ENCODE measurements around the gene UBE2B.
"Not testable (repeated sequence)": the region's sequence is repeated elsewhere in the genome, so short reads cannot be mapped to it uniquely, and the experiment has no call there.

UBE2B gene

GRCh38 chr5:134417707-134418106 is 46.3 kb downstream of the UBE2B start:
- no peak overlapping the region for H3K4me3 ChIP-seq (ENCODE audit: low read depth in 1 of 5, low read length in 5 of 5)
- no peaks in the 10 kb centered on the region for H3K27me3 ChIP-seq (ENCODE audit: control insufficient read depth in 5 of 5, insufficient read depth in 4 of 5, low read length in 5 of 5)
- H3K36me3 ChIP-seq (ENCODE audit: control insufficient read depth in 5 of 5, insufficient read depth in 5 of 5, low read length in 5 of 5) = no peaks in the 10 kb centered on the region
- H3K9ac ChIP-seq (ENCODE audit: low read length in 5 of 5) = no peak overlapping the region
- no peak overlapping the region for H3K27ac ChIP-seq (ENCODE audit: low read depth, low read length)
- H3K9me3 ChIP-seq (ENCODE audit: control insufficient read depth in 5 of 5, low read length in 5 of 5) = peaks cover 0 to 5% (median 0%) of the 10 kb centered on the region in 5 donors
- H3K4me1 ChIP-seq (ENCODE audit: control insufficient read depth in 5 of 5, insufficient read depth in 5 of 5, low read length in 5 of 5) = peaks cover 0 to 1% (median 0%) of the 10 kb centered on the region in 5 donors

GRCh38 chr5:134418958-134419357 is 47.6 kb downstream of the UBE2B start:
- Histone ChIP-seq H3K27me3 (ENCODE audit: control insufficient read depth in 5 of 5, insufficient read depth in 4 of 5, low read length in 5 of 5) (no peaks in the 10 kb centered on the region), H3K27ac (ENCODE audit: low read depth, low read length) (no peak overlapping the region), H3K4me1 (ENCODE audit: control insufficient read depth in 5 of 5, insufficient read depth in 5 of 5, low read length in 5 of 5) (no peaks in the 10 kb centered on the region), H3K9ac (ENCODE audit: low read length in 5 of 5) (no peak overlapping the region), H3K4me3 (ENCODE audit: low read depth in 1 of 5, low read length in 5 of 5) (no peak overlapping the region), H3K36me3 (ENCODE audit: control insufficient read depth in 5 of 5, insufficient read depth in 5 of 5, low read length in 5 of 5) (no peaks in the 10 kb centered on the region), H3K9me3 (ENCODE audit: control insufficient read depth in 5 of 5, low read length in 5 of 5) (peaks cover 0 to 5% (median 0%) of the 10 kb centered on the region in 5 donors)

GRCh38 chr5:134420343-134420742 is 49.0 kb downstream of the UBE2B start:
- no peak overlapping the region for H3K27ac ChIP-seq (ENCODE audit: low read depth, low read length)

GRCh38 chr5:134421038-134421437 is 49.7 kb downstream of the UBE2B start:
- not testable (repeated sequence) for H3K4me1 ChIP-seq (ENCODE audit: control insufficient read depth in 5 of 5, insufficient read depth in 5 of 5, low read length in 5 of 5); H3K36me3 ChIP-seq (ENCODE audit: control insufficient read depth in 5 of 5, insufficient read depth in 5 of 5, low read length in 5 of 5); H3K9me3 ChIP-seq (ENCODE audit: control insufficient read depth in 5 of 5, low read length in 5 of 5); H3K4me3 ChIP-seq (ENCODE audit: low read depth in 1 of 5, low read length in 5 of 5); H3K27me3 ChIP-seq (ENCODE audit: control insufficient read depth in 5 of 5, insufficient read depth in 4 of 5, low read length in 5 of 5); H3K9ac ChIP-seq (ENCODE audit: low read length in 5 of 5); H3K27ac ChIP-seq (ENCODE audit: low read depth, low read length)

More at GRCh38 chr5:134420343-134420742, 49.0 kb downstream of the UBE2B start:
- H3K9ac ChIP-seq (ENCODE audit: low read length in 5 of 5) = no peak overlapping the region
- peaks cover 0 to 5% (median 0%) of the 10 kb centered on the region in 5 donors for H3K9me3 ChIP-seq (ENCODE audit: control insufficient read depth in 5 of 5, low read length in 5 of 5)
- H3K27me3 ChIP-seq (ENCODE audit: control insufficient read depth in 5 of 5, insufficient read depth in 4 of 5, low read length in 5 of 5) = no peaks in the 10 kb centered on the region
- H3K4me3 ChIP-seq (ENCODE audit: low read depth in 1 of 5, low read length in 5 of 5) = no peak overlapping the region
- no peaks in the 10 kb centered on the region for H3K36me3 ChIP-seq (ENCODE audit: control insufficient read depth in 5 of 5, insufficient read depth in 5 of 5, low read length in 5 of 5)
- no peaks in the 10 kb centered on the region for H3K4me1 ChIP-seq (ENCODE audit: control insufficient read depth in 5 of 5, insufficient read depth in 5 of 5, low read length in 5 of 5)

GRCh38 chr5:134422791-134423365 is 51.5 kb downstream of the UBE2B start:
- Histone ChIP-seq H3K9ac (ENCODE audit: low read length in 5 of 5) (no peak overlapping the region), H3K27ac (ENCODE audit: low read depth, low read length) (no peak overlapping the region), H3K4me1 (ENCODE audit: control insufficient read depth in 5 of 5, insufficient read depth in 5 of 5, low read length in 5 of 5) (no peaks in the 10 kb centered on the region), H3K9me3 (ENCODE audit: control insufficient read depth in 5 of 5, low read length in 5 of 5) (peaks cover 0 to 5% (median 0%) of the 10 kb centered on the region in 5 donors), H3K4me3 (ENCODE audit: low read depth in 1 of 5, low read length in 5 of 5) (no peak overlapping the region), H3K36me3 (ENCODE audit: control insufficient read depth in 5 of 5, insufficient read depth in 5 of 5, low read length in 5 of 5) (no peaks in the 10 kb centered on the region), H3K27me3 (ENCODE audit: control insufficient read depth in 5 of 5, insufficient read depth in 4 of 5, low read length in 5 of 5) (peaks cover 0 to 2% (median 0%) of the 10 kb centered on the region in 5 donors)

GRCh38 chr5:134423376-134423775 is 52.0 kb downstream of the UBE2B start:
- Histone ChIP-seq H3K9ac (ENCODE audit: low read length in 5 of 5) (no peak overlapping the region), H3K4me3 (ENCODE audit: low read depth in 1 of 5, low read length in 5 of 5) (no peak overlapping the region), H3K9me3 (ENCODE audit: control insufficient read depth in 5 of 5, low read length in 5 of 5) (peaks cover 0 to 5% (median 0%) of the 10 kb centered on the region in 5 donors), H3K27me3 (ENCODE audit: control insufficient read depth in 5 of 5, insufficient read depth in 4 of 5, low read length in 5 of 5) (peaks cover 0 to 2% (median 0%) of the 10 kb centered on the region in 5 donors), H3K4me1 (ENCODE audit: control insufficient read depth in 5 of 5, insufficient read depth in 5 of 5, low read length in 5 of 5) (no peaks in the 10 kb centered on the region), H3K36me3 (ENCODE audit: control insufficient read depth in 5 of 5, insufficient read depth in 5 of 5, low read length in 5 of 5) (no peaks in the 10 kb centered on the region), H3K27ac (ENCODE audit: low read depth, low read length) (no peak overlapping the region)

GRCh38 chr5:134426361-134426760 is 55.0 kb downstream of the UBE2B start:
- no peaks in the 10 kb centered on the region for H3K4me1 ChIP-seq (ENCODE audit: control insufficient read depth in 5 of 5, insufficient read depth in 5 of 5, low read length in 5 of 5)
- no peak overlapping the region for H3K9ac ChIP-seq (ENCODE audit: low read length in 5 of 5)
- H3K36me3 ChIP-seq (ENCODE audit: control insufficient read depth in 5 of 5, insufficient read depth in 5 of 5, low read length in 5 of 5) = no peaks in the 10 kb centered on the region
- no peak overlapping the region for H3K4me3 ChIP-seq (ENCODE audit: low read depth in 1 of 5, low read length in 5 of 5)
- H3K27me3 ChIP-seq (ENCODE audit: control insufficient read depth in 5 of 5, insufficient read depth in 4 of 5, low read length in 5 of 5) = peaks cover 0 to 2% (median 0%) of the 10 kb centered on the region in 5 donors
- no peaks in the 10 kb centered on the region for H3K9me3 ChIP-seq (ENCODE audit: control insufficient read depth in 5 of 5, low read length in 5 of 5)
- H3K27ac ChIP-seq (ENCODE audit: low read depth, low read length) = no peak overlapping the region

GRCh38 chr5:134427540-134428041 is 56.2 kb downstream of the UBE2B start:
- Histone ChIP-seq H3K27me3 (ENCODE audit: control insufficient read depth in 5 of 5, insufficient read depth in 4 of 5, low read length in 5 of 5) (peaks cover 0 to 2% (median 0%) of the 10 kb centered on the region in 5 donors), H3K27ac (ENCODE audit: low read depth, low read length) (no peak overlapping the region), H3K36me3 (ENCODE audit: control insufficient read depth in 5 of 5, insufficient read depth in 5 of 5, low read length in 5 of 5) (no peaks in the 10 kb centered on the region), H3K9ac (ENCODE audit: low read length in 5 of 5) (no peak overlapping the region), H3K4me3 (ENCODE audit: low read depth in 1 of 5, low read length in 5 of 5) (no peak overlapping the region), H3K9me3 (ENCODE audit: control insufficient read depth in 5 of 5, low read length in 5 of 5) (no peaks in the 10 kb centered on the region), H3K4me1 (ENCODE audit: control insufficient read depth in 5 of 5, insufficient read depth in 5 of 5, low read length in 5 of 5) (no peaks in the 10 kb centered on the region)

- no peak overlapping the region for H3K9ac ChIP-seq (ENCODE audit: low read length in 5 of 5)
- no peaks in the 10 kb centered on the region for H3K36me3 ChIP-seq (ENCODE audit: control insufficient read depth in 5 of 5, insufficient read depth in 5 of 5, low read length in 5 of 5)
- no peak overlapping the region for H3K4me3 ChIP-seq (ENCODE audit: low read depth in 1 of 5, low read length in 5 of 5)
- H3K4me1 ChIP-seq (ENCODE audit: control insufficient read depth in 5 of 5, insufficient read depth in 5 of 5, low read length in 5 of 5) = no peaks in the 10 kb centered on the region
- no peak overlapping the region for H3K27ac ChIP-seq (ENCODE audit: low read depth, low read length)
- H3K27me3 ChIP-seq (ENCODE audit: control insufficient read depth in 5 of 5, insufficient read depth in 4 of 5, low read length in 5 of 5) = peaks cover 0 to 2% (median 0%) of the 10 kb centered on the region in 5 donors
- H3K9me3 ChIP-seq (ENCODE audit: control insufficient read depth in 5 of 5, low read length in 5 of 5) = no peaks in the 10 kb centered on the region
These were observed 58.7 kb downstream of the UBE2B start for GRCh38 chr5:134430001-134430569.

GRCh38 chr5:134432174-134432573 is 60.8 kb downstream of the UBE2B start:
- no peak overlapping the region for H3K4me3 ChIP-seq (ENCODE audit: low read depth in 1 of 5, low read length in 5 of 5)
- H3K9ac ChIP-seq (ENCODE audit: low read length in 5 of 5) = no peak overlapping the region
- no peak overlapping the region for H3K27ac ChIP-seq (ENCODE audit: low read depth, low read length)
- no peaks in the 10 kb centered on the region for H3K36me3 ChIP-seq (ENCODE audit: control insufficient read depth in 5 of 5, insufficient read depth in 5 of 5, low read length in 5 of 5)
- no peaks in the 10 kb centered on the region for H3K27me3 ChIP-seq (ENCODE audit: control insufficient read depth in 5 of 5, insufficient read depth in 4 of 5, low read length in 5 of 5)
- H3K9me3 ChIP-seq (ENCODE audit: control insufficient read depth in 5 of 5, low read length in 5 of 5) = no peaks in the 10 kb centered on the region
- peaks cover 2 to 11% (median 8%) of the 10 kb centered on the region in 5 donors for H3K4me1 ChIP-seq (ENCODE audit: control insufficient read depth in 5 of 5, insufficient read depth in 5 of 5, low read length in 5 of 5)

Measured in subcutaneous abdominal adipose tissue (tissue), 5 donors.